ENCODE data around the gene ARMCX2.
"Not testable (repeated sequence)": the region's sequence is repeated elsewhere in the genome, so short reads cannot be mapped to it uniquely, and the experiment has no call there.

ARMCX2 gene

DNA sequence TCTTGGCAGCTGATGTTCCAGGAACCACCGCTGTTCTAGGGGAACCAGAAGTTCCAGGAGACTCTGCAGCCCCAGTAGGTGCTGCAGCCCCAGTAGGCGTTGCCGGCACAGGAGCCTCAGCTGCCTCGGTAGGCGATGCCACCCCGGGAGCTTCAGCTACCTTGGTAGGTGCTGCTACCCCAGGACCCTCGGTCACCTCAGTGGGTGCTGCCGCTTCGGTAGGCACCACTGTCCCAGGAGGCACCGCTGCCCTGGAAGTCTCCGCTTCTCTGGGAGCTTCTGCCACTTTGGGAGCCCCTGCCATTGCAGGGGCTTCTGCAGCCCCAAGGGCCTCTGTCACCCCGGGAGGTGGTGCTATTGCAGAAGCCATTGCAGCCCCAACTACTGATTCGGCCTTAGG lies 2.8 kb downstream of the ARMCX2 start:
- in situ Hi-C loops (cut with MboI; ENCODE audit: low pct_unique_long_range_greater_than_20kb, low sequenced_read_pairs, unreplicated experiment) = no loop called here
- no peak for DNase-seq (ENCODE audit: low spot score)
- no peak for TF ChIP-seq CTCF (IDR thresholded peaks at IDR 0.05; ENCODE audit: extremely low read depth, insufficient read depth, missing control alignments)

GRCh38 chrX:101655534-101655933 lies 4.1 kb downstream of the ARMCX2 start:
- in situ Hi-C loops (cut with MboI; ENCODE audit: low pct_unique_long_range_greater_than_20kb, low sequenced_read_pairs, unreplicated experiment) = no loop called here
- no peak for TF ChIP-seq CTCF (IDR thresholded peaks at IDR 0.05; ENCODE audit: extremely low read depth, insufficient read depth, missing control alignments)
- no peak for DNase-seq (ENCODE audit: low spot score)

- DNase-seq (ENCODE audit: low spot score); in situ Hi-C loops (cut with MboI; ENCODE audit: low pct_unique_long_range_greater_than_20kb, low sequenced_read_pairs, unreplicated experiment): not testable (repeated sequence)
These were observed 11.9 kb downstream of the ARMCX2 start for GRCh38 chrX:101647716-101648115.

GRCh38 chrX:101642093-101642492 lies 17.6 kb downstream of the ARMCX2 start:
- DNase-seq (ENCODE audit: low spot score) = no peak
- in situ Hi-C loops (cut with MboI; ENCODE audit: low pct_unique_long_range_greater_than_20kb, low sequenced_read_pairs, unreplicated experiment) = no loop called here

GRCh38 chrX:101639583-101639982 lies 20.1 kb downstream of the ARMCX2 start:
- no peak for TF ChIP-seq CTCF (IDR thresholded peaks at IDR 0.05; ENCODE audit: extremely low read depth, insufficient read depth, missing control alignments)
- in situ Hi-C loops (cut with MboI; ENCODE audit: low pct_unique_long_range_greater_than_20kb, low sequenced_read_pairs, unreplicated experiment) = no loop called here
- DNase-seq (ENCODE audit: low spot score) = no peak

More at GRCh38 chrX:101642093-101642492, 17.6 kb downstream of the ARMCX2 start:
- TF ChIP-seq CTCF (IDR thresholded peaks at IDR 0.05; ENCODE audit: extremely low read depth, insufficient read depth, missing control alignments) = no peak

DNA sequence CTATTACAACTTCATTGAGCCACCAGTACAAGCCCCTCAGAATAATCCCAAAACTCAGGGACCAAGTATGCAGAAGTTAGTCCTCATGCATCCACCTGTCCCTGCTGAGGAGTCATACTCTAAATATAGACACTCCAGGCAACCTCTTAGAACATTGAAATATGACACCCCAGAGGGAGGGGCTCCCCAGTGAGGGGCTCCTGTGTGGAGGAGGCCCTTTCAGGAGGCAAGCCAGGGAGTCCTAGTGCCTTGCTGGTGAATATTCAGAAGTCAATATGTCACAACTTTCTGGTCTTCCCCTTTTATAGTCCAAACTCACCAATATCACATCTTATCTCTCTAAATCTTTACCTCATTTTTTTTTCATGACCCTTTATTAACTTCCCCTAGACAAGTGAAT lies 40.3 kb downstream of the ARMCX2 start:
- no peak for DNase-seq (ENCODE audit: low spot score)
- TF ChIP-seq CTCF (IDR thresholded peaks at IDR 0.05; ENCODE audit: extremely low read depth, insufficient read depth, missing control alignments) = no peak
- in situ Hi-C loops (cut with MboI; ENCODE audit: low pct_unique_long_range_greater_than_20kb, low sequenced_read_pairs, unreplicated experiment) = no loop called here

DNA sequence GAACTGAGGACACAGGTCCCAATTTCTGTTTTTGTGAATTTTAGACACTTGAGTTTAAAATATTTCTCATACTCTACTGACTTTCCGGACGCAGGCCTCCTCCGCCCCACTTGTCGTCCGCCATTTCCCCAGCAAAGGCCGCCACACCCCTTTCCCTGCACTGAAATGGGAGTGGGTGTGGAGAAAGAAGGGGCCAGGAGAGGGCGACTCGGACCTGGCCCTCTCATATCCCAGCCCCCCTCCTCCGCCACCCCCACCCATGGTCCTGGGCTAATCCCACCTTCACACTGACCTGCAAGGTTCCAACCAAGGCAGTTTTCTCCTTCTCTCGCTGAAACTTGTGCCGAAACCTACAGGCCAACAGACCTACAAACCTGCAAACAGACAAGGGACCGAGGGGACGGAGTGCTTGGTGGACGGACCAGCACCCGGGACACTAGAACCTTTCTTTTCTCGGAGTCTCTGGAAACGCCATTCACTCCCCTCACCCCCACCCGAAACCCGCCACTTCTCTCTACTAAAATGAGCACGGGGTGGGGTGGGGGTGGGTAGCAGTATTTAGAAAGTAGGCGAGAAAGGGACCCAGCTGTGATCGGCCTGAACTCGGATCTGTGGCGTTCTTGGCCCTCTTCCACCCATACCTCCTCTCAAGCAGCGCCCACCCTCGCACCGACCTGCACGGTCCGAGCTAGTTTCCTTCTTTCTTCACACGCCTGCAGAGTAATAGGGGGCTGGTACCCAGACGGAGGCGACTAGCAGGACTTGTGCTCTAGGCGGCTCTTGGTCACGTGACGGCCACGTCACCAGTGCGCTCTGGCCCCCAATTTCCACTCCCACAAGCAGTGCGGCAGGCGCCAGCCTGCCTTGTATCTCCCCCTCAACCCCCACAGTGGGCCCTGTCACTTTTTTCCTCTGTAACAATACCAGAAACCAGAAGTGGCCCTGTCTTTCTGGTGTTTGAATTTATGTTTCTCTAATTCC lies 42.1 kb downstream of the ARMCX2 start, which contains the start of gene ARMCX6:
Gene ARMCX6 (minus strand): TSS at position 790 of the 981 bp plus-strand sequence. CDS start 1,380 bp downstream, outside the sequence.
- TF ChIP-seq CTCF (IDR thresholded peaks at IDR 0.05; ENCODE audit: extremely low read depth, insufficient read depth, missing control alignments) = peak; percentile 54
- in situ Hi-C loops (cut with MboI; ENCODE audit: low pct_unique_long_range_greater_than_20kb, low sequenced_read_pairs, unreplicated experiment) = no loop called here
- DNase-seq (ENCODE audit: low spot score) = peak; percentile 78

Measured in GM13977 (cell line).